HEK293 (cell line): ENCODE data around the gene LLGL1.

Experiments used
- CTCF ChIA-PET: fragments of 350-600 bp; formaldehyde crosslinking; extraction: SDS; loops from one replicate; lab custom pipeline; 2021; ENCODE audit warnings: antibody characterized with exemption; lab: Yijun Ruan, JAX
- POLR2A ChIA-PET: fragments of 300-600 bp; formaldehyde crosslinking; extraction: SDS; loops from one replicate; lab custom pipeline; 2020; ENCODE audit warnings: antibody characterized with exemption, inconsistent platforms; lab: Yijun Ruan, JAX
- H3K27ac ChIP-seq: fragments of 200-500 bp; sonication (Bioruptor generic); 2 replicates; pipeline ENCODE4 v1.5.1; 2014; ENCODE audit warnings: low read depth, low read length, control low read depth, inconsistent platforms; ENCODE audit errors: extremely low read depth
- H3K36me3 ChIP-seq, 2 experiments: fragments of 200-500 bp in 1 of 2; sonication (Bioruptor generic) in 1 of 2; 1 replicate in 1 of 2; 2 replicates in 1 of 2; pipeline ENCODE4 v1.5.1; 2014 to 2017; ENCODE audit warnings: inconsistent platforms in 2 of 2, low read length in 2 of 2; ENCODE audit not compliant: control insufficient read depth in 2 of 2, insufficient read depth in 1 of 2
- H3K4me1 ChIP-seq: fragments of 200-500 bp; sonication (Bioruptor generic); 2 replicates; pipeline ENCODE4 v1.5.1; 2014; ENCODE audit warnings: mild to moderate bottlenecking, low read length, inconsistent platforms; ENCODE audit not compliant: control insufficient read depth, insufficient read depth
- H3K4me3 ChIP-seq: 2 replicates; pipeline ENCODE4 v1.5.1; 2011; ENCODE audit warnings: low read depth, mild to moderate bottlenecking, control low read depth, low read length, moderate library complexity
- H3K9me3 ChIP-seq: fragments of 200-500 bp; sonication (Bioruptor generic); 2 replicates; pipeline ENCODE4 v1.5.1; 2014; ENCODE audit warnings: low read depth, low read length, inconsistent platforms; ENCODE audit not compliant: control insufficient read depth, insufficient read depth
- BCL11A ChIP-seq: fragments of 450-650 bp; formaldehyde crosslinking; IDR thresholded peaks from 2 replicates; pipeline ENCODE4 v1.5.1; 2016; ENCODE audit warnings: low read depth, missing biosample characterization, missing genetic modification characterization
- KLF10 ChIP-seq: fragments of 450-650 bp; IDR thresholded peaks from 2 replicates; pipeline ENCODE4 v1.5.1; 2018; ENCODE audit warnings: missing biosample characterization, mild to moderate bottlenecking, missing genetic modification characterization
- OSR2 ChIP-seq: fragments of 450-650 bp; formaldehyde crosslinking; IDR thresholded peaks from 2 replicates; pipeline ENCODE4 v1.5.1; 2016; ENCODE audit warnings: missing biosample characterization, missing genetic modification characterization
- SP3 ChIP-seq: fragments of 450-650 bp; formaldehyde crosslinking; IDR thresholded peaks from 2 replicates; pipeline ENCODE4 v1.5.1; 2016; ENCODE audit warnings: missing biosample characterization, missing genetic modification characterization
- ZBTB20 ChIP-seq: fragments of 450-650 bp; formaldehyde crosslinking; IDR thresholded peaks from 2 replicates; pipeline ENCODE4 v1.5.1; 2016; ENCODE audit warnings: missing biosample characterization, missing genetic modification characterization
- ZBTB8A ChIP-seq: fragments of 450-650 bp; formaldehyde crosslinking; IDR thresholded peaks from 2 replicates; pipeline ENCODE4 v1.5.1; 2016; ENCODE audit warnings: missing biosample characterization, missing genetic modification characterization
- ZFP37 ChIP-seq: fragments of 450-650 bp; formaldehyde crosslinking; IDR thresholded peaks from 2 replicates; pipeline ENCODE4 v1.5.1; 2016; ENCODE audit warnings: missing biosample characterization, missing genetic modification characterization
- ZNF10 ChIP-seq: fragments of 450-650 bp; formaldehyde crosslinking; IDR thresholded peaks from 2 replicates; pipeline ENCODE4 v1.5.1; 2017; ENCODE audit warnings: missing biosample characterization, missing genetic modification characterization
- ZNF202 ChIP-seq: fragments of 450-650 bp; formaldehyde crosslinking; IDR thresholded peaks from 2 replicates; pipeline ENCODE4 v1.5.1; 2016; ENCODE audit warnings: missing biosample characterization, missing genetic modification characterization, borderline replicate concordance
- ZNF274 ChIP-seq, 2 experiments: fragments of 200-500 bp in 1 of 2; fragments of 450-650 bp in 1 of 2; sonication (Bioruptor generic) in 1 of 2; formaldehyde crosslinking in 1 of 2; IDR thresholded peaks; 2 replicates each; pipeline versions ENCODE4 v1.5.1 to v1.6.1; 2014 to 2016; ENCODE audit warnings: borderline replicate concordance in 1 of 2, inconsistent platforms in 1 of 2, low read length in 1 of 2, missing biosample characterization in 1 of 2, missing genetic modification characterization in 1 of 2
- ZNF324 ChIP-seq: fragments of 450-650 bp; formaldehyde crosslinking; IDR thresholded peaks from 2 replicates; pipeline ENCODE4 v1.5.1; 2016; ENCODE audit warnings: missing biosample characterization, missing genetic modification characterization
- ZNF501 ChIP-seq: fragments of 450-650 bp; formaldehyde crosslinking; IDR thresholded peaks from 2 replicates; pipeline ENCODE4 v1.5.1; 2016; ENCODE audit warnings: missing biosample characterization, missing genetic modification characterization
- ZNF621 ChIP-seq: fragments of 450-650 bp; formaldehyde crosslinking; IDR thresholded peaks from 2 replicates; pipeline ENCODE4 v1.5.1; 2017; ENCODE audit warnings: missing biosample characterization, missing genetic modification characterization
- ZNF837 ChIP-seq: fragments of 450-650 bp; formaldehyde crosslinking; IDR thresholded peaks from 2 replicates; pipeline ENCODE4 v1.5.1; 2016; ENCODE audit warnings: missing biosample characterization, missing genetic modification characterization
- ZSCAN16 ChIP-seq: fragments of 450-650 bp; formaldehyde crosslinking; IDR thresholded peaks from 2 replicates; pipeline ENCODE4 v1.5.1; 2016; ENCODE audit warnings: missing biosample characterization, missing genetic modification characterization
- TF ChIP-seq, protein P1 (sequence below): fragments of 450-650 bp; formaldehyde crosslinking; IDR thresholded peaks from 2 replicates; pipeline ENCODE4 v1.5.1; 2016; ENCODE audit warnings: missing biosample characterization, missing genetic modification characterization
- TF ChIP-seq, protein P2 (sequence below): fragments of 450-650 bp; formaldehyde crosslinking; IDR thresholded peaks from 2 replicates; pipeline ENCODE4 v1.5.1; 2016; ENCODE audit warnings: missing biosample characterization, missing genetic modification characterization
- TF ChIP-seq, protein P3 (sequence below): fragments of 450-650 bp; formaldehyde crosslinking; IDR thresholded peaks from 2 replicates; pipeline ENCODE4 v1.5.1; 2016; ENCODE audit warnings: missing biosample characterization, missing genetic modification characterization
- TF ChIP-seq, protein P4 (sequence below): fragments of 450-650 bp; formaldehyde crosslinking; IDR thresholded peaks from 2 replicates; pipeline ENCODE4 v1.5.1; 2016; ENCODE audit warnings: missing biosample characterization, missing genetic modification characterization
- TF ChIP-seq, protein P5 (sequence below): fragments of 450-650 bp; formaldehyde crosslinking; IDR thresholded peaks from 2 replicates; pipeline ENCODE4 v1.5.1; 2017; ENCODE audit warnings: missing biosample characterization, missing genetic modification characterization
- TF ChIP-seq, protein P6 (sequence below): fragments of 450-650 bp; formaldehyde crosslinking; IDR thresholded peaks from 2 replicates; pipeline ENCODE4 v1.5.1; 2016; ENCODE audit warnings: missing biosample characterization, missing genetic modification characterization

LLGL1 gene

DNA sequence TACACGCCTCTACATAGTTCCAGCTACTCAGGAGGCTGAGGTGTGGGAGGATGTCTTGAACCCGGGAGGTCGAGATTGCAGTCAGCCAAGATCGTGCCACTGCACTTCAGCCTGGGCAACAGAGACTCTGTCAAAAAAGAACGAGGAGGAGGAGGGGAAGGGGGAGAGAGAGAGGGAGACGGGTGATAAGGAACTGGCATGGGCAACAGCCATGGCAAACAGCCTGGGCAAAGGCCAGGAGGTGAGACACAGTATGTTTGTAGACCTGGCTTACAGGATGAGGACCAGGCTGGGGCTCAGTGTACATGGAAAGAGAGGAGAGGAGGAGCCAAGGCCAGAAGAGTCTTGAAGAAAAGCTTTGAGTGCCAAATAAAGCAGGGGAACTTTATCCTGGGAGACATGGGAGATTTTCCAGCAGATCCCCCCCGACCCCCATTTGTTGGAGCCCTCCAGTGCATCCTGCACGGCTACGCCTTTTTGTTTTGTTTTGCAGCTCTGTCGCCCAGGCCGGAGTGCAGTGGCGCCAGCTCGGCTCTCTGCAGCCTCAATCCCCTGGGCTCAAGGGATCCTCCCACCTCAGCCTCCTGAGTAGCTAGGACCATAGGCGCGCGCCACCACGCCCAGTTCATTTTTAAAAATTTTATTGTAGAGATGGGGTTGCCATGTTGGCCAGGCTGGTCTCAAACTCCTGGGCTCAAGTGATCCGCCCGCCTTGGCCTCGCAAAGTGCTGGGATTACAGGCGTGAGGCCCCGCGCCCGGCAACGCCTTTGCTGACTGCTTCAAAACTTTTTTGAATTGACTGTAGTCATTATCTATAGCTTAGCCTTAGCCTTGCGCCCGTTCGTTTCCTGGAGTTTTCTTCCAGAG is 43.1 kb upstream of the LLGL1 start:
- H3K27ac ChIP-seq, result peak overlapping the region; percentile 94
- H3K4me1 ChIP-seq, result peaks cover 19% of the 10 kb centered on the region
- ChIA-PET CTCF (interaction anchor here (0.7 to 3.4 kb wide), 6 partner anchors 10 to 89 kb away, joined by 3 to 20 read pairs (median 4); no protein-coding TSS in a partner anchor), POLR2A (interaction anchor here (0.6 to 3.3 kb wide), 17 partner anchors 10 to 210 kb away, joined by 3 to 24 read pairs (median 5); partner anchors contain the start of genes DRC3 and TOM1L2)
- H3K4me3 ChIP-seq, result peak overlapping the region; percentile 59
- peaks cover 6 to 26% of the 10 kb centered on the region in 2 experiments; a peak in 2 of 3 replicates for H3K36me3 ChIP-seq
- H3K9me3 ChIP-seq, result no peaks in the 10 kb centered on the region
- TF ChIP-seq ZNF837 (tag by site-specific recombination), result no peak
- no peak; the same call in 1 of the 2 replicates for TF ChIP-seq SP3 (tag by site-specific recombination)
- 0 out of 2 replicates have a peak, but pooled peaks have one; percentile 29 for TF ChIP-seq ZNF324 (tag by site-specific recombination)
- no peak for TF ChIP-seq ZNF10
- no peak for TF ChIP-seq KLF10
- no peak for TF ChIP-seq ZNF202 (tag by site-specific recombination)
- TF ChIP-seq, protein P1, sequence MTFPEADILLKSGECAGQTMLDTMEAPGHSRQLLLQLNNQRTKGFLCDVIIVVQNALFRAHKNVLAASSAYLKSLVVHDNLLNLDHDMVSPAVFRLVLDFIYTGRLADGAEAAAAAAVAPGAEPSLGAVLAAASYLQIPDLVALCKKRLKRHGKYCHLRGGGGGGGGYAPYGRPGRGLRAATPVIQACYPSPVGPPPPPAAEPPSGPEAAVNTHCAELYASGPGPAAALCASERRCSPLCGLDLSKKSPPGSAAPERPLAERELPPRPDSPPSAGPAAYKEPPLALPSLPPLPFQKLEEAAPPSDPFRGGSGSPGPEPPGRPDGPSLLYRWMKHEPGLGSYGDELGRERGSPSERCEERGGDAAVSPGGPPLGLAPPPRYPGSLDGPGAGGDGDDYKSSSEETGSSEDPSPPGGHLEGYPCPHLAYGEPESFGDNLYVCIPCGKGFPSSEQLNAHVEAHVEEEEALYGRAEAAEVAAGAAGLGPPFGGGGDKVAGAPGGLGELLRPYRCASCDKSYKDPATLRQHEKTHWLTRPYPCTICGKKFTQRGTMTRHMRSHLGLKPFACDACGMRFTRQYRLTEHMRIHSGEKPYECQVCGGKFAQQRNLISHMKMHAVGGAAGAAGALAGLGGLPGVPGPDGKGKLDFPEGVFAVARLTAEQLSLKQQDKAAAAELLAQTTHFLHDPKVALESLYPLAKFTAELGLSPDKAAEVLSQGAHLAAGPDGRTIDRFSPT (tag by site-specific recombination), result 0 out of 2 replicates have a peak, but pooled peaks have one; percentile 31
- TF ChIP-seq ZNF274 (IDR thresholded peaks at IDR 0.05; ENCODE audit: low read length), result no peak
- TF ChIP-seq ZNF274 (tag by site-specific recombination; IDR thresholded peaks at IDR 0.05; ENCODE audit: borderline replicate concordance), result no peak
- peak; percentile 95 for TF ChIP-seq ZBTB8A
- TF ChIP-seq, protein P2, sequence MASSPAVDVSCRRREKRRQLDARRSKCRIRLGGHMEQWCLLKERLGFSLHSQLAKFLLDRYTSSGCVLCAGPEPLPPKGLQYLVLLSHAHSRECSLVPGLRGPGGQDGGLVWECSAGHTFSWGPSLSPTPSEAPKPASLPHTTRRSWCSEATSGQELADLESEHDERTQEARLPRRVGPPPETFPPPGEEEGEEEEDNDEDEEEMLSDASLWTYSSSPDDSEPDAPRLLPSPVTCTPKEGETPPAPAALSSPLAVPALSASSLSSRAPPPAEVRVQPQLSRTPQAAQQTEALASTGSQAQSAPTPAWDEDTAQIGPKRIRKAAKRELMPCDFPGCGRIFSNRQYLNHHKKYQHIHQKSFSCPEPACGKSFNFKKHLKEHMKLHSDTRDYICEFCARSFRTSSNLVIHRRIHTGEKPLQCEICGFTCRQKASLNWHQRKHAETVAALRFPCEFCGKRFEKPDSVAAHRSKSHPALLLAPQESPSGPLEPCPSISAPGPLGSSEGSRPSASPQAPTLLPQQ (tag by site-specific recombination), result 0 out of 2 replicates have a peak, but pooled peaks have one; percentile 14
- TF ChIP-seq ZNF621, result no peak
- TF ChIP-seq BCL11A (tag by site-specific recombination), result no peak
- no peak for TF ChIP-seq OSR2
- 0 out of 2 replicates have a peak, but pooled peaks have one; percentile 14 for TF ChIP-seq ZNF501 (tag by site-specific recombination)
- peak; percentile 74 for TF ChIP-seq ZBTB20 (tag by site-specific recombination)
- TF ChIP-seq, protein P3, sequence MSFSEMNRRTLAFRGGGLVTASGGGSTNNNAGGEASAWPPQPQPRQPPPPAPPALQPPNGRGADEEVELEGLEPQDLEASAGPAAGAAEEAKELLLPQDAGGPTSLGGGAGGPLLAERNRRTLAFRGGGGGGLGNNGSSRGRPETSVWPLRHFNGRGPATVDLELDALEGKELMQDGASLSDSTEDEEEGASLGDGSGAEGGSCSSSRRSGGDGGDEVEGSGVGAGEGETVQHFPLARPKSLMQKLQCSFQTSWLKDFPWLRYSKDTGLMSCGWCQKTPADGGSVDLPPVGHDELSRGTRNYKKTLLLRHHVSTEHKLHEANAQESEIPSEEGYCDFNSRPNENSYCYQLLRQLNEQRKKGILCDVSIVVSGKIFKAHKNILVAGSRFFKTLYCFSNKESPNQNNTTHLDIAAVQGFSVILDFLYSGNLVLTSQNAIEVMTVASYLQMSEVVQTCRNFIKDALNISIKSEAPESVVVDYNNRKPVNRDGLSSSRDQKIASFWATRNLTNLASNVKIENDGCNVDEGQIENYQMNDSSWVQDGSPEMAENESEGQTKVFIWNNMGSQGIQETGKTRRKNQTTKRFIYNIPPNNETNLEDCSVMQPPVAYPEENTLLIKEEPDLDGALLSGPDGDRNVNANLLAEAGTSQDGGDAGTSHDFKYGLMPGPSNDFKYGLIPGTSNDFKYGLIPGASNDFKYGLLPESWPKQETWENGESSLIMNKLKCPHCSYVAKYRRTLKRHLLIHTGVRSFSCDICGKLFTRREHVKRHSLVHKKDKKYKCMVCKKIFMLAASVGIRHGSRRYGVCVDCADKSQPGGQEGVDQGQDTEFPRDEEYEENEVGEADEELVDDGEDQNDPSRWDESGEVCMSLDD (tag by site-specific recombination), result no peak
- TF ChIP-seq, protein P4, sequence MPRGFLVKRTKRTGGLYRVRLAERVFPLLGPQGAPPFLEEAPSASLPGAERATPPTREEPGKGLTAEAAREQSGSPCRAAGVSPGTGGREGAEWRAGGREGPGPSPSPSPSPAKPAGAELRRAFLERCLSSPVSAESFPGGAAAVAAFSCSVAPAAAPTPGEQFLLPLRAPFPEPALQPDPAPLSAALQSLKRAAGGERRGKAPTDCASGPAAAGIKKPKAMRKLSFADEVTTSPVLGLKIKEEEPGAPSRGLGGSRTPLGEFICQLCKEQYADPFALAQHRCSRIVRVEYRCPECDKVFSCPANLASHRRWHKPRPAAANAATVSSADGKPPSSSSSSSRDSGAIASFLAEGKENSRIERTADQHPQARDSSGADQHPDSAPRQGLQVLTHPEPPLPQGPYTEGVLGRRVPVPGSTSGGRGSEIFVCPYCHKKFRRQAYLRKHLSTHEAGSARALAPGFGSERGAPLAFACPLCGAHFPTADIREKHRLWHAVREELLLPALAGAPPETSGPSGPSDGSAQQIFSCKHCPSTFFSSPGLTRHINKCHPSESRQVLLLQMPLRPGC (tag by site-specific recombination), result 0 out of 2 replicates have a peak, but pooled peaks have one; percentile 61
- TF ChIP-seq ZFP37 (tag by site-specific recombination), result peak; percentile 59; the same call in 1 of the 2 replicates
- TF ChIP-seq, protein P5, sequence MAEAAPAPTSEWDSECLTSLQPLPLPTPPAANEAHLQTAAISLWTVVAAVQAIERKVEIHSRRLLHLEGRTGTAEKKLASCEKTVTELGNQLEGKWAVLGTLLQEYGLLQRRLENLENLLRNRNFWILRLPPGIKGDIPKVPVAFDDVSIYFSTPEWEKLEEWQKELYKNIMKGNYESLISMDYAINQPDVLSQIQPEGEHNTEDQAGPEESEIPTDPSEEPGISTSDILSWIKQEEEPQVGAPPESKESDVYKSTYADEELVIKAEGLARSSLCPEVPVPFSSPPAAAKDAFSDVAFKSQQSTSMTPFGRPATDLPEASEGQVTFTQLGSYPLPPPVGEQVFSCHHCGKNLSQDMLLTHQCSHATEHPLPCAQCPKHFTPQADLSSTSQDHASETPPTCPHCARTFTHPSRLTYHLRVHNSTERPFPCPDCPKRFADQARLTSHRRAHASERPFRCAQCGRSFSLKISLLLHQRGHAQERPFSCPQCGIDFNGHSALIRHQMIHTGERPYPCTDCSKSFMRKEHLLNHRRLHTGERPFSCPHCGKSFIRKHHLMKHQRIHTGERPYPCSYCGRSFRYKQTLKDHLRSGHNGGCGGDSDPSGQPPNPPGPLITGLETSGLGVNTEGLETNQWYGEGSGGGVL (tag by site-specific recombination), result peak; percentile 20; the same call in 1 of the 2 replicates
- TF ChIP-seq ZSCAN16, result peak; percentile 88; the same call in 1 of the 2 replicates
- TF ChIP-seq, protein P6, sequence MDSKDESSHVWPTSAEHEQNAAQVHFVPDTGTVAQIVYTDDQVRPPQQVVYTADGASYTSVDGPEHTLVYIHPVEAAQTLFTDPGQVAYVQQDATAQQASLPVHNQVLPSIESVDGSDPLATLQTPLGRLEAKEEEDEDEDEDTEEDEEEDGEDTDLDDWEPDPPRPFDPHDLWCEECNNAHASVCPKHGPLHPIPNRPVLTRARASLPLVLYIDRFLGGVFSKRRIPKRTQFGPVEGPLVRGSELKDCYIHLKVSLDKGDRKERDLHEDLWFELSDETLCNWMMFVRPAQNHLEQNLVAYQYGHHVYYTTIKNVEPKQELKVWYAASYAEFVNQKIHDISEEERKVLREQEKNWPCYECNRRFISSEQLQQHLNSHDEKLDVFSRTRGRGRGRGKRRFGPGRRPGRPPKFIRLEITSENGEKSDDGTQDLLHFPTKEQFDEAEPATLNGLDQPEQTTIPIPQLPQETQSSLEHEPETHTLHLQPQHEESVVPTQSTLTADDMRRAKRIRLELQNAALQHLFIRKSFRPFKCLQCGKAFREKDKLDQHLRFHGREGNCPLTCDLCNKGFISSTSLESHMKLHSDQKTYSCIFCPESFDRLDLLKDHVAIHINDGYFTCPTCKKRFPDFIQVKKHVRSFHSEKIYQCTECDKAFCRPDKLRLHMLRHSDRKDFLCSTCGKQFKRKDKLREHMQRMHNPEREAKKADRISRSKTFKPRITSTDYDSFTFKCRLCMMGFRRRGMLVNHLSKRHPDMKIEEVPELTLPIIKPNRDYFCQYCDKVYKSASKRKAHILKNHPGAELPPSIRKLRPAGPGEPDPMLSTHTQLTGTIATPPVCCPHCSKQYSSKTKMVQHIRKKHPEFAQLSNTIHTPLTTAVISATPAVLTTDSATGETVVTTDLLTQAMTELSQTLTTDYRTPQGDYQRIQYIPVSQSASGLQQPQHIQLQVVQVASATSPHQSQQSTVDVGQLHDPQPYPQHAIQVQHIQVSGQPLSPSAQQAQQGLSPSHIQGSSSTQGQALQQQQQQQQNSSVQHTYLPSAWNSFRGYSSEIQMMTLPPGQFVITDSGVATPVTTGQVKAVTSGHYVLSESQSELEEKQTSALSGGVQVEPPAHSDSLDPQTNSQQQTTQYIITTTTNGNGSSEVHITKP (tag by site-specific recombination), result peak; percentile 64
